H7 (cell line): ENCODE measurements around the gene PKN2. TPM values are rescaled to one million over a fixed set of nuclear protein-coding genes. Genes with fewer than 3 reads are reported as not detected.
"Not testable (repeated sequence)": the region's sequence is repeated elsewhere in the genome, so short reads cannot be mapped to it uniquely, and the experiment has no call there.

Experiments
- DNase-seq: peaks from one replicate; pipeline ENCODE4 v3.0.0; 2012
- H3K27me3 ChIP-seq: 2 replicates; pipeline ENCODE4 v1.6.0; 2011; ENCODE audit warnings: mild to moderate bottlenecking, low read length; ENCODE audit not compliant: control insufficient read depth, insufficient read depth
- H3K36me3 ChIP-seq: replicated peaks from 2 replicates; pipeline ENCODE4 v1.5.1; 2011; ENCODE audit warnings: low read length; ENCODE audit not compliant: control insufficient read depth, insufficient read depth
- H3K4me3 ChIP-seq: 2 replicates; pipeline ENCODE4 v1.5.1; 2011; ENCODE audit warnings: low read depth, mild to moderate bottlenecking, control low read depth, low read length, moderate library complexity; ENCODE audit not compliant: insufficient read depth
- total RNA-seq: library from RNA; depleted of rRNA; stranded (reverse); fragments of >200 nt; shearing (Covaris generic); gene quantifications from 2 replicates; pipeline ENCODE4 v1.2.3, GENCODE V29; 2014; rRNA removed

The PKN2 gene
- total RNA-seq, 1 experiment from 2014 or later = 22.8 TPM

GRCh38 chr1:88880717-88881116 lies 196.6 kb downstream of the PKN2 start:
- not testable (repeated sequence) for H3K4me3 ChIP-seq, H3K36me3 ChIP-seq, DNase-seq, H3K27me3 ChIP-seq

GRCh38 chr1:88883156-88883555 lies 199.1 kb downstream of the PKN2 start:
- no peak overlapping the region for H3K4me3 ChIP-seq
- H3K36me3 ChIP-seq = peaks cover 4% of the 10 kb centered on the region
- DNase-seq = no peak
- H3K27me3 ChIP-seq = no peaks in the 10 kb centered on the region

Other genes with a start within 250 kb of the PKN2 start
- gene GTF2B, start 207.3 kb downstream of the PKN2 start, total RNA-seq = 54.3 and 61.1 TPM in 2 replicates